ENCODE data around the gene COPZ1. TPM values are rescaled to one million over a fixed set of nuclear protein-coding genes. Genes with fewer than 3 reads are reported as not detected.

The COPZ1 gene
- total RNA-seq, 4 donors from 2014 or later: 60.8 to 92.3 (median 79.5) TPM

DNA sequence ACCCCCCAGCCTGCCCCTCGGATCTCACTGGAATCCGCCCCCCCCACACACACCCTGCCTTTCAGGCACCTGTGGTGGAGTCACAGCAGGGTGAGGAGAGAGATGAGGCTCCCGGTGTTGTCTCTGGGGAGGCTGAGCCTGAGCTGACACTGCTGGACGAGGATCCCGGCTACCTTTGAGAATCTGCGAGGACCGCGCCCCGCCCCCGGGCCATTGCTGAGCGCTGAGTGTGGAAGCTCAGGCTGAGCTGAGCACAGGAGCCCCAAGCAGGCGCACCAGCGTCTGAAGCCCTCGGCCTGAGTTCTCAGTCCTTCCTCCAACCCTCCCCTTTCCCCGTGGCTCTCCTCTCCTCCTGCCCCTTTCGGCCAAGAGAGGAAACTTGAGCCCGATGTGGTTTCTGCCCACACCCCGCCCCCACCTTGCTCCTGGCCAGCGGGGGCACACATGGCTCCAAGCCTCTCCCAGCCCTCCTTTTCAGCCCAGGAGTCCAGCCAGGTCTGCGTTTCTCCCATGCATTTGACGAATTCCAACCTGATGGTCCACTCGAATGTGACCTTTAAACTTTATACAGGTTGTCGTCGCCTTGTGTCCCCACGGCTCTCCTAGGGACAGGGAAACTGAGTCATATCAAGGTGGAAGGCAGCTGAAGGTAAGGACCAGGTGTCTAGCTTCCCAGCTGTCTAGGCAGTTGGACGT is 24.1 kb upstream of the COPZ1 start, which contains the start of gene NFE2:
TSS of gene NFE2 (minus strand) at position 284 of the 696 bp plus-strand sequence. CDS start 5,767 bp downstream, outside the sequence.
- TF ChIP-seq, protein P1, sequence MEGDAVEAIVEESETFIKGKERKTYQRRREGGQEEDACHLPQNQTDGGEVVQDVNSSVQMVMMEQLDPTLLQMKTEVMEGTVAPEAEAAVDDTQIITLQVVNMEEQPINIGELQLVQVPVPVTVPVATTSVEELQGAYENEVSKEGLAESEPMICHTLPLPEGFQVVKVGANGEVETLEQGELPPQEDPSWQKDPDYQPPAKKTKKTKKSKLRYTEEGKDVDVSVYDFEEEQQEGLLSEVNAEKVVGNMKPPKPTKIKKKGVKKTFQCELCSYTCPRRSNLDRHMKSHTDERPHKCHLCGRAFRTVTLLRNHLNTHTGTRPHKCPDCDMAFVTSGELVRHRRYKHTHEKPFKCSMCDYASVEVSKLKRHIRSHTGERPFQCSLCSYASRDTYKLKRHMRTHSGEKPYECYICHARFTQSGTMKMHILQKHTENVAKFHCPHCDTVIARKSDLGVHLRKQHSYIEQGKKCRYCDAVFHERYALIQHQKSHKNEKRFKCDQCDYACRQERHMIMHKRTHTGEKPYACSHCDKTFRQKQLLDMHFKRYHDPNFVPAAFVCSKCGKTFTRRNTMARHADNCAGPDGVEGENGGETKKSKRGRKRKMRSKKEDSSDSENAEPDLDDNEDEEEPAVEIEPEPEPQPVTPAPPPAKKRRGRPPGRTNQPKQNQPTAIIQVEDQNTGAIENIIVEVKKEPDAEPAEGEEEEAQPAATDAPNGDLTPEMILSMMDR (IDR thresholded peaks at IDR 0.05; ENCODE audit: low read depth): no peak

GRCh38 chr12:54301428-54302048 is 23.4 kb upstream of the COPZ1 start:
- TF ChIP-seq, protein P1 (IDR thresholded peaks at IDR 0.05; ENCODE audit: low read depth): no peak

- TF ChIP-seq, protein P1 (IDR thresholded peaks at IDR 0.05; ENCODE audit: low read depth): no peak
These were observed 21.3 kb upstream of the COPZ1 start for GRCh38 chr12:54303640-54304039.

- TF ChIP-seq, protein P1 (IDR thresholded peaks at IDR 0.05; ENCODE audit: low read depth): no peak
These were observed 20.6 kb upstream of the COPZ1 start for GRCh38 chr12:54304187-54304810.

- TF ChIP-seq, protein P1 (IDR thresholded peaks at IDR 0.05; ENCODE audit: low read depth): no peak
These were observed 17.8 kb upstream of the COPZ1 start for GRCh38 chr12:54306925-54307741.

DNA sequence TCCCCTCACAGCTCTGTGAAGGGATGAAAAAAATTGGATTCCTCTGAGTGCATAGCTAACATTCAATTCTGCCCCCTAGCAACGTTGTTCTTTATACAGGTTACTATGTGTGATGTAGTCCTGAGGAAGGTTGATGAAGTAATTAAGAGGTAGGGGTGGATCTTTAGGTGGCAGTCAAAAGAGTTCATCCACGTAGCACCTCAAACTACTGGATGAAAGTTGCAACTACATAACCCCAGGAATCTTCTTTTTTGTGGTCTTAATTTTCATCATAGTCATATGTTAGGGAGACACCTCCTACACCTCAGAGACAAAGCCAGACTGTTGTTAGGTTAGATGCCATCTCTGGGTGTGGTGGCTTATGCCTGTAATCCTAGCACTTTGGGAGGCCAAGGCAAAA is 13.9 kb upstream of the COPZ1 start:
- TF ChIP-seq, protein P1 (IDR thresholded peaks at IDR 0.05; ENCODE audit: low read depth): no peak
